ENCODE measurements around the gene MCF2L2. TPM values are rescaled to one million over a fixed set of nuclear protein-coding genes. Genes with fewer than 3 reads are reported as not detected.

Gene MCF2L2
- total RNA-seq, 1 donor from 2014 or later: 2.7 TPM

GRCh38 chr3:183213415-183214276 is 214.8 kb downstream of the MCF2L2 start:
- no peak for DNase-seq (ENCODE audit: extremely low spot score, unreplicated experiment)
- H3K4me3 Mint-ChIP-seq: no peak overlapping the region
- no peaks in the 10 kb centered on the region for H3K27me3 Mint-ChIP-seq
- TF ChIP-seq, protein P1, sequence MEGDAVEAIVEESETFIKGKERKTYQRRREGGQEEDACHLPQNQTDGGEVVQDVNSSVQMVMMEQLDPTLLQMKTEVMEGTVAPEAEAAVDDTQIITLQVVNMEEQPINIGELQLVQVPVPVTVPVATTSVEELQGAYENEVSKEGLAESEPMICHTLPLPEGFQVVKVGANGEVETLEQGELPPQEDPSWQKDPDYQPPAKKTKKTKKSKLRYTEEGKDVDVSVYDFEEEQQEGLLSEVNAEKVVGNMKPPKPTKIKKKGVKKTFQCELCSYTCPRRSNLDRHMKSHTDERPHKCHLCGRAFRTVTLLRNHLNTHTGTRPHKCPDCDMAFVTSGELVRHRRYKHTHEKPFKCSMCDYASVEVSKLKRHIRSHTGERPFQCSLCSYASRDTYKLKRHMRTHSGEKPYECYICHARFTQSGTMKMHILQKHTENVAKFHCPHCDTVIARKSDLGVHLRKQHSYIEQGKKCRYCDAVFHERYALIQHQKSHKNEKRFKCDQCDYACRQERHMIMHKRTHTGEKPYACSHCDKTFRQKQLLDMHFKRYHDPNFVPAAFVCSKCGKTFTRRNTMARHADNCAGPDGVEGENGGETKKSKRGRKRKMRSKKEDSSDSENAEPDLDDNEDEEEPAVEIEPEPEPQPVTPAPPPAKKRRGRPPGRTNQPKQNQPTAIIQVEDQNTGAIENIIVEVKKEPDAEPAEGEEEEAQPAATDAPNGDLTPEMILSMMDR (conservative IDR thresholded peaks at IDR 0.05): no peak
- H3K9me3 Mint-ChIP-seq: peaks cover 5% of the 10 kb centered on the region
- H3K4me1 Mint-ChIP-seq (ENCODE audit: unreplicated experiment): peaks cover 23% of the 10 kb centered on the region
- peaks cover 3% of the 10 kb centered on the region for H3K36me3 Mint-ChIP-seq
- no peak overlapping the region for H3K27ac Mint-ChIP-seq

DNA sequence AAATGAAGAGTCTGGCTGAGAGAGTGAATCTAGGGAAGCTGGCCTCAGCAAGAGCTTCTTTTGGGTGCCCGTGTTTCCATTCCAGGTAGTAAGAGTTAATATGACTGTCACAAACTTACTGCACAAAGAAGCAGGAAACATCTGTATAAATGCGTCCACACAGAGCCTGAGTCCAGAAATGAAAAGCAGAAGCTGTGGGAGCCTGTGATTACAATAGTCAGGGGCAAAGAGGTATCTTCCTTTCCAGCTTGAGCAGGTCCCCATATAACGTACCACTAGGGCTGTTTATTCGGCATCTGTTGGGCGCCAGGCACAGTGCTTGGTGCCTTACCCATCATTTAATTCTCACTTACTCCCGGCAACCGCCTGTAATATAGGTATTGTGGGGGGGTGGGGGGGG is 215.9 kb downstream of the MCF2L2 start:
- Mint-ChIP-seq H3K4me3 (no peak overlapping the region), H3K36me3 (peaks cover 3% of the 10 kb centered on the region), H3K27me3 (no peaks in the 10 kb centered on the region), H3K9me3 (peaks cover 5% of the 10 kb centered on the region), H3K4me1 (ENCODE audit: unreplicated experiment) (peaks cover 24% of the 10 kb centered on the region), H3K27ac (no peak overlapping the region)
- TF ChIP-seq, protein P1 (conservative IDR thresholded peaks at IDR 0.05): no peak
- DNase-seq (ENCODE audit: extremely low spot score, unreplicated experiment): no peak

- Mint-ChIP-seq H3K27ac (no peak overlapping the region), H3K36me3 (peaks cover 3% of the 10 kb centered on the region), H3K4me1 (ENCODE audit: unreplicated experiment) (peaks cover 27% of the 10 kb centered on the region), H3K4me3 (no peak overlapping the region), H3K27me3 (no peaks in the 10 kb centered on the region), H3K9me3 (peaks cover 5% of the 10 kb centered on the region)
- no peak for DNase-seq (ENCODE audit: extremely low spot score, unreplicated experiment)
- TF ChIP-seq, protein P1 (conservative IDR thresholded peaks at IDR 0.05): no peak
These were observed 216.3 kb downstream of the MCF2L2 start for GRCh38 chr3:183212096-183212495.

DNA sequence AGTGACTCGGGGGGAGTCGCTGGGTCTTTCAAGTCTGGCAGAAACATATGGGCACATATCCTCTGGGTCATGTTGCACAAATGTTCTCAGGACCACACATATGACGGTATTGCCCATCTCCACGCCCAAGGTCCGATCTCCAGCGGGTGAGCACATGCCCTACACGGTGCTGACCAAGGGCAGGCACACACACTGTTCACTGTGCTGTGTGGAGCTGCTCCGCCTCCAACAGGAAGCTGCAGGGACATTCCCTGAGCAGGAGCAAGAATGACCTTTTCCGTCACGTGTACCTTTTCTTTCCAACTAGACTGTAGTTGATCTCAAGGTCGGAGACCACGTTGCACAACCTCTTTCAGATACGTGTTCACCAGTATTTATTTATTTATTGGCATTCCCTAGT is 217.1 kb downstream of the MCF2L2 start:
- DNase-seq (ENCODE audit: extremely low spot score, unreplicated experiment): no peak
- Mint-ChIP-seq H3K4me1 (ENCODE audit: unreplicated experiment) (peaks cover 27% of the 10 kb centered on the region), H3K36me3 (peaks cover 3% of the 10 kb centered on the region), H3K9me3 (peaks cover 5% of the 10 kb centered on the region), H3K27ac (peak overlapping the region; percentile 93), H3K27me3 (no peaks in the 10 kb centered on the region), H3K4me3 (no peak overlapping the region)
- TF ChIP-seq, protein P1 (conservative IDR thresholded peaks at IDR 0.05): no peak

- Mint-ChIP-seq H3K27ac (peak overlapping the region; percentile 93), H3K4me1 (ENCODE audit: unreplicated experiment) (peaks cover 26% of the 10 kb centered on the region), H3K4me3 (peak overlapping the region; percentile 44), H3K27me3 (no peaks in the 10 kb centered on the region), H3K9me3 (peaks cover 5% of the 10 kb centered on the region), H3K36me3 (peaks cover 3% of the 10 kb centered on the region)
- TF ChIP-seq, protein P1 (conservative IDR thresholded peaks at IDR 0.05): no peak
- no peak for DNase-seq (ENCODE audit: extremely low spot score, unreplicated experiment)
These were observed 217.5 kb downstream of the MCF2L2 start for GRCh38 chr3:183210862-183211341.

All from type B pancreatic cell (in vitro differentiated cells).